PC-9 (cell line): ENCODE data around the gene C1orf21. TPM values are rescaled to one million over a fixed set of nuclear protein-coding genes. Genes with fewer than 3 reads are reported as not detected.

Experiments
- BruUV-seq: library from RNA; stranded (reverse); fragments of 400-500 nt; replicated peaks from 2 replicates; lab custom pipeline; 2021; lab: Mats Ljungman, UMichigan
- CTCF ChIA-PET: fragments of 300-600 bp; sonication (Branson Sonifier 250); formaldehyde crosslinking; loops from one replicate; lab custom pipeline; 2022; ENCODE audit warnings: antibody characterized with exemption; lab: Charles Lee
- POLR2A ChIA-PET: fragments of 300-600 bp; sonication (Branson Sonifier 250); formaldehyde crosslinking; loops from one replicate; lab custom pipeline; 2022; ENCODE audit warnings: antibody characterized with exemption; ENCODE audit not compliant: unreplicated experiment; lab: Charles Lee
- DNase-seq, 2 experiments: peaks; one replicate each; pipeline versions ENCODE4 v3.0.0 to v3.0.0-alpha.2; 2015 to 2022; ENCODE audit warnings: mixed read lengths in 1 of 2
- H2AFZ ChIP-seq: fragments of 200-600 bp; sonication (generic); 2 replicates; pipeline ENCODE4 v1.8.1; 2017; ENCODE audit warnings: antibody characterized with exemption
- H3F3A ChIP-seq: fragments of 200-600 bp; sonication (generic); 2 replicates; pipeline ENCODE4 v1.8.1; 2017; ENCODE audit warnings: antibody characterized with exemption, mild to moderate bottlenecking, low read depth; ENCODE audit not compliant: insufficient read depth
- H3K27ac ChIP-seq: fragments of 200-600 bp; sonication (generic); 2 replicates; pipeline ENCODE4 v1.6.1; 2016; ENCODE audit warnings: mixed run types
- H3K27me3 ChIP-seq: fragments of 200-600 bp; sonication (generic); 2 replicates; pipeline ENCODE4 v1.6.1; 2016; ENCODE audit warnings: low read depth, mixed run types; ENCODE audit not compliant: insufficient read depth
- H3K36me3 ChIP-seq: fragments of 200-600 bp; sonication (generic); 2 replicates; pipeline ENCODE4 v1.6.1; 2016; ENCODE audit warnings: low read depth, mixed run types
- H3K4me1 ChIP-seq: fragments of 200-600 bp; sonication (generic); replicated peaks from 2 replicates; pipeline ENCODE4 v1.6.1; 2016; ENCODE audit warnings: mixed run types; ENCODE audit not compliant: insufficient read depth
- H3K4me2 ChIP-seq: fragments of 200-600 bp; sonication (generic); 2 replicates; pipeline ENCODE4 v1.6.1; 2017; ENCODE audit warnings: mixed run types
- H3K4me3 ChIP-seq: fragments of 200-600 bp; sonication (generic); 2 replicates; pipeline ENCODE4 v1.6.1; 2016; ENCODE audit warnings: mixed run types
- H3K79me2 ChIP-seq: fragments of 200-600 bp; sonication (generic); 2 replicates; pipeline ENCODE4 v1.6.1; 2017; ENCODE audit warnings: low read depth, mixed run types
- H3K9me2 ChIP-seq: fragments of 200-600 bp; sonication (generic); 2 replicates; pipeline ENCODE4 v1.8.1; 2017; ENCODE audit warnings: mild to moderate bottlenecking; ENCODE audit not compliant: insufficient read depth
- H3K9me3 ChIP-seq: fragments of 200-600 bp; sonication (generic); 2 replicates; pipeline ENCODE4 v1.8.1; 2016; ENCODE audit warnings: low read depth; ENCODE audit not compliant: insufficient read depth
- H4K20me1 ChIP-seq: fragments of 200-600 bp; sonication (generic); 2 replicates; pipeline ENCODE4 v1.8.1; 2017; ENCODE audit not compliant: insufficient read depth
- EZH2 ChIP-seq: fragments of 200-600 bp; sonication (generic); IDR thresholded peaks from 2 replicates; pipeline ENCODE4 v1.8.0; 2017; ENCODE audit warnings: antibody characterized with exemption, low read depth
- intact Hi-C: fragments of 100-400 bp; cut with micrococcal nuclease; formaldehyde crosslinking; loops from one replicate; pipeline ENCODE4 v1.10.0; 2022; ENCODE audit not compliant: unreplicated experiment
- total RNA-seq: library from RNA; stranded (reverse); gene quantifications from 2 replicates; pipeline ENCODE4 v1.2.3, GENCODE V29; 2021
- TF ChIP-seq, protein P1 (sequence below): fragments of 200-600 bp; sonication (generic); conservative IDR thresholded peaks from 2 replicates; pipeline ENCODE4 v1.6.1; 2017; ENCODE audit warnings: mixed run types, antibody characterized with exemption, mild to moderate bottlenecking, moderate library complexity

C1orf21 gene
- total RNA-seq, 1 experiment from 2014 or later, result 13.8 TPM

DNA sequence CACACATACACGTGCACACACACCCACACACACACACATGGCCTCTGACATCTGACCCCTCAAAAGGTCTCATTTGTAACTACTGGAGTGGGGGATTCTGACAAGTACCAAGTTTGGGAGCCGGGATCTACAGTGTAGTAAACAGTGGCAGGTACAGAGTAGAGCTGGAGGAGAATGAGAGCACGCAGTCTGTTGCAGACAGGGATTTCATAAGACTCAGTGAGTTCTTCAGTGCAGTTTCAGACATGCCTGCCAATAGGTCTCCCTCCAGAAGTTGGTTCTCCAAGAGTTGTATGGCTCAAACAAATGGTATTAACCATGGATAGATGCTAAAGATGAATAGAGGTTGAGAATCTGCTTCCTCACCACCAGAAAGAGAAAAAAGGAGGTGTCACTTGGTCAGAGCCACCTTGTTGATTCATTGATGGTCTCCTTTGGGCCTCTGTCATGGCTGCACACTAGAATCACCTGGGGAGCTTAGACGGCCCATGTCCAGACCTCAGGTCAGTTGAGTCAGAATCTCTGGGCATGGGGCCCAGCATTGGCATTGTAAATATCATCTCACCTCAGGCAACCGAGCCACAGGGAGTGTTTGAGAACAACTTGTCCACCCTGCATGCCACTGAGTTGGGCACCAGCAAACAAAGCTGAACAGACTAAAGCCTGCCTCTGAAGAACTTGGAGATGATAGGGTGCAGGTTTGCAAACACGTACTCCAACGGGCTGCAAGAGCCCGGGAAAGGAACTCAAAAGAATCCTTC lies 245.8 kb downstream of the C1orf21 start:
- Histone ChIP-seq H3K4me2 (no peak overlapping the region), H3K36me3 (no peaks in the 10 kb centered on the region), H3K4me3 (no peak overlapping the region), H3K4me1 (no peaks in the 10 kb centered on the region), H3K9me2 (no peaks in the 10 kb centered on the region), H3F3A (no peaks in the 10 kb centered on the region), H3K27me3 (no peaks in the 10 kb centered on the region), H4K20me1 (no peaks in the 10 kb centered on the region), H3K27ac (no peak overlapping the region), H2AFZ (no peak overlapping the region), H3K9me3 (no peaks in the 10 kb centered on the region), H3K79me2 (no peaks in the 10 kb centered on the region)
- no TSS peak for BruUV-seq
- TF ChIP-seq EZH2, result no peak
- TF ChIP-seq, protein P1, sequence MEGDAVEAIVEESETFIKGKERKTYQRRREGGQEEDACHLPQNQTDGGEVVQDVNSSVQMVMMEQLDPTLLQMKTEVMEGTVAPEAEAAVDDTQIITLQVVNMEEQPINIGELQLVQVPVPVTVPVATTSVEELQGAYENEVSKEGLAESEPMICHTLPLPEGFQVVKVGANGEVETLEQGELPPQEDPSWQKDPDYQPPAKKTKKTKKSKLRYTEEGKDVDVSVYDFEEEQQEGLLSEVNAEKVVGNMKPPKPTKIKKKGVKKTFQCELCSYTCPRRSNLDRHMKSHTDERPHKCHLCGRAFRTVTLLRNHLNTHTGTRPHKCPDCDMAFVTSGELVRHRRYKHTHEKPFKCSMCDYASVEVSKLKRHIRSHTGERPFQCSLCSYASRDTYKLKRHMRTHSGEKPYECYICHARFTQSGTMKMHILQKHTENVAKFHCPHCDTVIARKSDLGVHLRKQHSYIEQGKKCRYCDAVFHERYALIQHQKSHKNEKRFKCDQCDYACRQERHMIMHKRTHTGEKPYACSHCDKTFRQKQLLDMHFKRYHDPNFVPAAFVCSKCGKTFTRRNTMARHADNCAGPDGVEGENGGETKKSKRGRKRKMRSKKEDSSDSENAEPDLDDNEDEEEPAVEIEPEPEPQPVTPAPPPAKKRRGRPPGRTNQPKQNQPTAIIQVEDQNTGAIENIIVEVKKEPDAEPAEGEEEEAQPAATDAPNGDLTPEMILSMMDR, result no peak
- CTCF ChIA-PET, result interaction anchor here (0.6 kb wide), 1 partner anchor 60 kb away, joined by 6 read pairs; no protein-coding TSS in a partner anchor
- intact Hi-C loops, result no loop called here
- DNase-seq, result peak in 1 of 2 experiments; percentile 17
- POLR2A ChIA-PET, result no interaction called here

DNA sequence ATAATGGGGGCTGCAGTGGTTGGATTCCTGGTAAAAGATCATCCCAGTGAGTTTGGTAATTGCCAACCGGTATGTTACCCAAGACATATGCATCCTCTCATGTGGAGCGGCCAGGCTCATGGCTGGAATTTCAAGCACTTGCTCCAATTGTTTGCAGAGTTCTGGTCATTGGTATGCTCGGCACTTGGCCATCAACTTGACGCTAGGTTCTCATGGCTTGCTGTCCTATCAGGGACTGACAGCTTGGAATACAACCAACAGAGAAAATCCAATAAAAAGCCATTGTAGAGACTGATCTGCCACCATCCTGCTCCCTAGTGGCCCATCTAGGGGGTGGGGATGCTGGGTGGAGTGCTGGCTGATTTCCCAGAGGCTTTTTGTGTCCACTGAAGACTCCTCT lies 247.0 kb downstream of the C1orf21 start:
- CTCF ChIA-PET, result no interaction called here
- POLR2A ChIA-PET, result no interaction called here
- no peaks in the 10 kb centered on the region for H3K36me3 ChIP-seq
- no peaks in the 10 kb centered on the region for H3K9me2 ChIP-seq
- H3F3A ChIP-seq, result no peaks in the 10 kb centered on the region
- BruUV-seq, result no TSS peak
- no peak overlapping the region for H3K4me3 ChIP-seq
- no peak for TF ChIP-seq EZH2
- TF ChIP-seq, protein P1, result no peak
- H3K27me3 ChIP-seq, result no peaks in the 10 kb centered on the region
- no peaks in the 10 kb centered on the region for H3K9me3 ChIP-seq
- H3K4me1 ChIP-seq, result no peaks in the 10 kb centered on the region
- H3K79me2 ChIP-seq, result no peaks in the 10 kb centered on the region
- H4K20me1 ChIP-seq, result no peaks in the 10 kb centered on the region
- DNase-seq, result no peak
- intact Hi-C loops, result no loop called here
- H3K4me2 ChIP-seq, result no peak overlapping the region
- H3K27ac ChIP-seq, result no peak overlapping the region
- H2AFZ ChIP-seq, result no peak overlapping the region

DNA sequence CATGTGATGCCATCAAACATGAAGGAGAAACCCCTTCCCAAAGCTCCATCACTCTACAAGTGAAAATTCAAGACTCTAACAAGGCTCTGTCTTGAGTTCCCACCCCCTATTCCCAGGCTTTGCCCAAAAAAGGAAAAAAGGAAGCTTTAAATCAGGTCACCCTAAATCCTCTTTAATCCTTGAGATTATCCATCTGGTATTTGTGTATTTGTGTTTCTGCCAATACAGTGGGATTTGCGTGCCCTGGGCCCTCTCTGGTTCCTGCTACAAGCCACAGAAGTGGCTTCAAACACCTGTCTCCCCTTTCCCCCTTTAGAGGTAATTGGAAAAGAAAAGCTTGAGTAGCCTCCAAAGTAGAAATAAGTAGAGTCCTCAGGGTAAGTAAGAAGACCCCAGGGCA lies 247.5 kb downstream of the C1orf21 start:
- Histone ChIP-seq H3K27me3 (no peaks in the 10 kb centered on the region), H4K20me1 (no peaks in the 10 kb centered on the region), H2AFZ (no peak overlapping the region), H3K79me2 (no peaks in the 10 kb centered on the region), H3F3A (no peaks in the 10 kb centered on the region), H3K27ac (no peak overlapping the region), H3K9me3 (no peaks in the 10 kb centered on the region), H3K4me3 (no peak overlapping the region), H3K36me3 (no peaks in the 10 kb centered on the region), H3K4me2 (no peak overlapping the region), H3K9me2 (no peaks in the 10 kb centered on the region), H3K4me1 (no peaks in the 10 kb centered on the region)
- no TSS peak for BruUV-seq
- TF ChIP-seq, protein P1, result no peak
- TF ChIP-seq EZH2, result no peak
- POLR2A ChIA-PET, result no interaction called here
- no peak for DNase-seq
- CTCF ChIA-PET, result no interaction called here
- intact Hi-C loops, result no loop called here
